H1 (cell line): ENCODE data around the gene DEDD2. TPM values are rescaled to one million over a fixed set of nuclear protein-coding genes. Genes with fewer than 3 reads are reported as not detected.

Source experiments
- CTCF ChIA-PET: fragments of 300-600 bp; sonication (Branson Sonifier 250); formaldehyde crosslinking; loops from one replicate; lab custom pipeline; 2021; ENCODE audit not compliant: partially characterized antibody; lab: Charles Lee
- POLR2A ChIA-PET: fragments of 300-600 bp; sonication (Branson Sonifier 250); formaldehyde crosslinking; loops from one replicate; lab custom pipeline; 2021; ENCODE audit warnings: inconsistent platforms; ENCODE audit not compliant: partially characterized antibody; lab: Charles Lee
- DNase-seq, 2 experiments: peaks; one replicate each; pipeline versions ENCODE4 v3.0.0 to v3.0.0-alpha.2; 2010 to 2022; ENCODE audit warnings: low spot score in 2 of 2, low read depth in 1 of 2, mixed read lengths in 1 of 2
- FAIRE-seq: peaks from 2 replicates; lab custom pipeline; 2011; peaks lifted over from hg19 to GRCh38; lab: Jason Lieb, UNC
- H2AFZ ChIP-seq: 2 replicates; pipeline ENCODE4 v1.8.1; 2012; ENCODE audit warnings: low read length, inconsistent platforms
- H2AK5ac ChIP-seq: 2 replicates; pipeline ENCODE4 v1.6.1; 2013; ENCODE audit warnings: low read depth, low read length
- H2BK120ac ChIP-seq: replicated peaks from 2 replicates; pipeline ENCODE3; 2013; ENCODE audit warnings: low read depth, low read length, inconsistent platforms
- H2BK12ac ChIP-seq: 2 replicates; pipeline ENCODE4 v1.6.1; 2013; ENCODE audit warnings: low read depth, low read length
- H2BK15ac ChIP-seq: 2 replicates; pipeline ENCODE4 v1.6.1; 2013; ENCODE audit warnings: low read length
- H2BK20ac ChIP-seq: 2 replicates; pipeline ENCODE4 v1.6.1; 2013; ENCODE audit warnings: low read length
- H2BK5ac ChIP-seq: 2 replicates; pipeline ENCODE4 v1.6.1; 2013; ENCODE audit warnings: low read depth, low read length
- H3K14ac ChIP-seq: 2 replicates; pipeline ENCODE4 v1.6.1; 2013; ENCODE audit warnings: inconsistent platforms; ENCODE audit not compliant: insufficient read length
- H3K18ac ChIP-seq: 2 replicates; pipeline ENCODE4 v1.6.1; 2013; ENCODE audit warnings: low read length; ENCODE audit errors: extremely low read depth
- H3K23ac ChIP-seq: 2 replicates; pipeline ENCODE4 v1.6.1; 2013; ENCODE audit warnings: inconsistent platforms; ENCODE audit not compliant: insufficient read length
- H3K23me2 ChIP-seq: 2 replicates; pipeline ENCODE4 v1.6.1; 2013; ENCODE audit warnings: low read depth, low read length
- H3K27ac ChIP-seq: 2 replicates; pipeline ENCODE4 v1.6.1; 2011; ENCODE audit warnings: low read depth, low read length, inconsistent platforms
- H3K27me3 ChIP-seq, 4 experiments: replicated peaks in 1 of 4; 1 replicate in 1 of 4; 2 replicates in 3 of 4; pipeline versions ENCODE4 v1.6.1 to v1.8.1; 2011 to 2013; ENCODE audit warnings: low read length in 3 of 4, mild to moderate bottlenecking in 3 of 4, inconsistent platforms in 2 of 4, mixed read lengths in 2 of 4, moderate library complexity in 1 of 4; ENCODE audit not compliant: control insufficient read depth in 3 of 4, insufficient read depth in 3 of 4; ENCODE audit errors: extremely low read depth in 1 of 4
- H3K36me3 ChIP-seq, 4 experiments: 2 replicates each; pipeline versions ENCODE4 v1.6.1 to v1.8.1; 2011 to 2013; ENCODE audit warnings: mild to moderate bottlenecking in 4 of 4, low read length in 3 of 4, moderate library complexity in 2 of 4, control low read depth in 1 of 4, inconsistent platforms in 1 of 4; ENCODE audit not compliant: insufficient read depth in 4 of 4, control insufficient read depth in 2 of 4
- H3K4ac ChIP-seq: replicated peaks from 2 replicates; pipeline ENCODE3; 2013; ENCODE audit warnings: low read length, low read depth, mixed read lengths, inconsistent platforms; ENCODE audit not compliant: insufficient read length
- H3K4me1 ChIP-seq, 4 experiments: replicated peaks in 1 of 4; 1 replicate in 1 of 4; 2 replicates in 3 of 4; pipeline versions ENCODE4 v1.6.1 to v1.8.1; 2011 to 2013; ENCODE audit warnings: low read length in 3 of 4, inconsistent platforms in 2 of 4, mixed read lengths in 1 of 4; ENCODE audit not compliant: insufficient read depth in 4 of 4, control insufficient read depth in 3 of 4
- H3K4me2 ChIP-seq, 2 experiments: 2 replicates each; pipeline versions ENCODE4 v1.6.1 to v1.8.1; 2011 to 2013; ENCODE audit warnings: low read depth in 2 of 2, low read length in 2 of 2, control low read depth in 1 of 2, inconsistent platforms in 1 of 2, mild to moderate bottlenecking in 1 of 2; ENCODE audit not compliant: insufficient read depth in 1 of 2
- H3K4me3 ChIP-seq, 4 experiments: fragments of 200-600, 300-600 bp in 1 of 4; sonication (generic), shearing (Covaris generic), sonication (Bioruptor Twin) in 1 of 4; 2 replicates each; pipeline versions ENCODE4 v1.5.1 to v1.8.1; 2011 to 2016; ENCODE audit warnings: low read length in 4 of 4, low read depth in 3 of 4, control low read depth in 2 of 4, inconsistent platforms in 2 of 4, mild to moderate bottlenecking in 2 of 4, mixed read lengths in 1 of 4, moderate library complexity in 1 of 4; ENCODE audit not compliant: insufficient read depth in 2 of 4; ENCODE audit errors: extremely low read depth in 1 of 4
- H3K56ac ChIP-seq: replicated peaks from 2 replicates; pipeline ENCODE3; 2013; ENCODE audit warnings: low read depth, mild to moderate bottlenecking, mixed read lengths, low read length, inconsistent platforms; ENCODE audit not compliant: insufficient read length
- H3K79me1 ChIP-seq: 2 replicates; pipeline ENCODE4 v1.6.1; 2013; ENCODE audit warnings: low read depth, low read length, control low read depth
- H3K79me2 ChIP-seq, 2 experiments: 2 replicates each; pipeline versions ENCODE4 v1.6.1 to v1.8.1; 2012 to 2013; ENCODE audit warnings: low read length in 2 of 2, mild to moderate bottlenecking in 2 of 2, inconsistent platforms in 1 of 2; ENCODE audit not compliant: insufficient read depth in 2 of 2, control insufficient read depth in 1 of 2
- H3K9ac ChIP-seq, 4 experiments: replicated peaks in 1 of 4; 1 replicate in 1 of 4; 2 replicates in 3 of 4; pipeline versions ENCODE4 v1.6.1 to v1.8.1; 2011 to 2013; ENCODE audit warnings: low read depth in 3 of 4, low read length in 3 of 4, control low read depth in 2 of 4, mild to moderate bottlenecking in 2 of 4, moderate library complexity in 2 of 4, inconsistent platforms in 1 of 4; ENCODE audit errors: extremely low read depth in 1 of 4
- H3K9me3 ChIP-seq, 2 experiments: 2 replicates each; pipeline versions ENCODE4 v1.6.1 to v1.8.1; 2012 to 2013; ENCODE audit warnings: mild to moderate bottlenecking in 2 of 2, moderate library complexity in 2 of 2, control low read depth in 1 of 2, inconsistent platforms in 1 of 2, low read depth in 1 of 2, low read length in 1 of 2, mixed read lengths in 1 of 2; ENCODE audit not compliant: insufficient read depth in 2 of 2
- H4K20me1 ChIP-seq, 2 experiments: replicated peaks in 1 of 2; 2 replicates each; pipeline versions ENCODE3 to v1.8.1; 2011 to 2013; ENCODE audit warnings: inconsistent platforms in 2 of 2, low read length in 2 of 2, mild to moderate bottlenecking in 1 of 2; ENCODE audit not compliant: insufficient read depth in 2 of 2, control insufficient read depth in 1 of 2
- H4K5ac ChIP-seq: 2 replicates; pipeline ENCODE4 v1.6.1; 2013; ENCODE audit warnings: low read length, low read depth, mixed read lengths, inconsistent platforms; ENCODE audit not compliant: insufficient read length
- H4K8ac ChIP-seq: 2 replicates; pipeline ENCODE4 v1.8.0; 2013; ENCODE audit warnings: mild to moderate bottlenecking, moderate library complexity, low read length, inconsistent platforms; ENCODE audit not compliant: insufficient read depth; ENCODE audit errors: extremely low read depth
- H4K91ac ChIP-seq: replicated peaks from 2 replicates; pipeline ENCODE3; 2013; ENCODE audit warnings: low read length, mixed read lengths, inconsistent platforms; ENCODE audit not compliant: insufficient read length
- WGBS, 2 experiments: shearing (Covaris generic) in 1 of 2; methylation state at CpG; one replicate each; pipeline versions ENCODE4 v1.1.6 to v1.1.7; 2013 to 2015; ENCODE audit warnings: low lambda C conversion rate in 2 of 2, mixed read lengths in 2 of 2, inconsistent platforms in 1 of 2, low coverage in 1 of 2, missing lambda C conversion rate in 1 of 2; ENCODE audit not compliant: insufficient replicate concordance in 2 of 2, insufficient coverage in 1 of 2, insufficient read length in 1 of 2; ENCODE audit errors: extremely low coverage in 1 of 2, missing lambda C conversion rate in 1 of 2; 5-methylcytosine and 5-hydroxymethylcytosine counted together
- polyA plus RNA-seq, 7 experiments: library from polyadenylated mRNA; depleted of rRNA in 3 of 7; stranded (reverse) in 5 of 7; unstranded in 2 of 7; fragments of >200 nt in 5 of 7; fragments of 200-250 nt in 2 of 7; gene quantifications; 1 replicate in 5 of 7; 2 replicates in 1 of 7; 4 replicates in 1 of 7; pipeline versions ENCODE4 v1.2.1 to v1.2.3, GENCODE V29; 2011 to 2013; ENCODE audit warnings: missing spikeins in 2 of 7, mixed read lengths in 2 of 7
- total RNA-seq: library from RNA; stranded (reverse); fragmentation: NEBNext Ultra II Directional; extraction: Animal tissue kit (Norgen Biotek cat#: 25700); gene quantifications from 2 replicates; pipeline ENCODE4 v1.2.1, GENCODE V29; 2021

Gene DEDD2
- total and polyA plus RNA-seq, 2 of the 8 experiments (the other 6 are each of a cell fraction or from before 2014, with no cell fraction given): 37.8 to 65.0 TPM

- ChIA-PET CTCF (interaction anchor here (0.7 to 11.8 kb wide), 6 partner anchors 9 to 41 kb away, joined by 3 to 260 read pairs (median 6); partner anchors contain the start of gene GSK3A), POLR2A (interaction anchor here (0.5 to 4.4 kb wide), 10 partner anchors 8 to 203 kb away, joined by 3 to 15 read pairs (median 4); no protein-coding TSS in a partner anchor)
- H4K91ac ChIP-seq: no peak overlapping the region
- H3K9ac ChIP-seq: peak overlapping the region in 1 of 4 experiments; percentile 13; a peak in 1 of 7 replicates
- no peaks in the 10 kb centered on the region for H3K9me3 ChIP-seq
- H3K4me1 ChIP-seq: peaks cover 11 to 34% (median 22%) of the 10 kb centered on the region in 4 experiments
- no peak overlapping the region for H2AFZ ChIP-seq
- H3K4me3 ChIP-seq: peak overlapping the region in 1 of 4 experiments; percentile 99; a peak in 1 of 8 replicates
- H2BK15ac ChIP-seq: no peak overlapping the region
- DNase-seq (no peak), FAIRE-seq (no peak)
- peaks cover 0 to 20% (median 4%) of the 10 kb centered on the region in 4 experiments; a peak in 4 of 8 replicates for H3K36me3 ChIP-seq
- WGBS, 2 experiments: 95% methylated on average over 4 of the region's 4 CpGs; no CpG with 5 or more reads in 1 of the 2 experiments
- H3K4ac ChIP-seq: no peak overlapping the region
- no peak overlapping the region for H4K8ac ChIP-seq
- peak overlapping the region; percentile 52; the same call in 1 of the 2 replicates for H2BK5ac ChIP-seq
- H3K79me2 ChIP-seq: peaks cover 4 to 33% of the 10 kb centered on the region in 2 experiments; a peak in 3 of 4 replicates
- peaks cover 6 to 18% of the 10 kb centered on the region in 2 experiments for H4K20me1 ChIP-seq
- H3K79me1 ChIP-seq: peaks cover 15% of the 10 kb centered on the region
- 0 out of 2 replicates have a peak overlapping the region, but pooled peaks have one; percentile 28 for H3K27ac ChIP-seq
- no peak overlapping the region for H4K5ac ChIP-seq
- H3K23me2 ChIP-seq: peaks cover 13% of the 10 kb centered on the region; the same call in 1 of the 2 replicates
- no peak overlapping the region for H2BK12ac ChIP-seq
- H3K18ac ChIP-seq: peak overlapping the region; percentile 97
- H2AK5ac ChIP-seq: no peak overlapping the region
- H3K56ac ChIP-seq: no peak overlapping the region
- no peak overlapping the region for H2BK120ac ChIP-seq
- no peak overlapping the region for H3K23ac ChIP-seq
- no peak overlapping the region for H2BK20ac ChIP-seq
- H3K14ac ChIP-seq: no peak overlapping the region
- peaks cover 0 to 3% (median 1%) of the 10 kb centered on the region in 4 experiments; a peak in 1 of 7 replicates for H3K27me3 ChIP-seq
- H3K4me2 ChIP-seq: peak overlapping the region; percentile 77 to 87; a peak in 3 of 4 replicates
Observed at GRCh38 chr19:42251572-42252358, 34.3 kb upstream of the DEDD2 start.
